Epithelial cell of proximal tubule (primary cell): ENCODE data around the gene CDRT4. TPM values are rescaled to one million over a fixed set of nuclear protein-coding genes. Genes with fewer than 3 reads are reported as not detected.
"Not testable (repeated sequence)": the region's sequence is repeated elsewhere in the genome, so short reads cannot be mapped to it uniquely, and the experiment has no call there.

Source experiments
- DNase-seq: peaks from one replicate; pipeline ENCODE4 v3.0.0-alpha.2; 2011; ENCODE audit warnings: low read depth
- H3K4me3 ChIP-seq: 2 replicates; pipeline ENCODE4 v1.5.1; 2011; ENCODE audit warnings: low read depth, mild to moderate bottlenecking, low read length
- total RNA-seq: library from RNA; depleted of rRNA; stranded (reverse); fragments of >200 nt; gene quantifications from 2 replicates; pipeline ENCODE4 v1.2.3, GENCODE V29; 2015
- TF ChIP-seq, protein P1 (sequence below): conservative IDR thresholded peaks from 2 replicates; pipeline ENCODE4 v1.5.1; 2012; ENCODE audit warnings: low read depth, mild to moderate bottlenecking, low read length

The CDRT4 gene
- total RNA-seq, 1 donor from 2014 or later, result 6.7 TPM

DNA sequence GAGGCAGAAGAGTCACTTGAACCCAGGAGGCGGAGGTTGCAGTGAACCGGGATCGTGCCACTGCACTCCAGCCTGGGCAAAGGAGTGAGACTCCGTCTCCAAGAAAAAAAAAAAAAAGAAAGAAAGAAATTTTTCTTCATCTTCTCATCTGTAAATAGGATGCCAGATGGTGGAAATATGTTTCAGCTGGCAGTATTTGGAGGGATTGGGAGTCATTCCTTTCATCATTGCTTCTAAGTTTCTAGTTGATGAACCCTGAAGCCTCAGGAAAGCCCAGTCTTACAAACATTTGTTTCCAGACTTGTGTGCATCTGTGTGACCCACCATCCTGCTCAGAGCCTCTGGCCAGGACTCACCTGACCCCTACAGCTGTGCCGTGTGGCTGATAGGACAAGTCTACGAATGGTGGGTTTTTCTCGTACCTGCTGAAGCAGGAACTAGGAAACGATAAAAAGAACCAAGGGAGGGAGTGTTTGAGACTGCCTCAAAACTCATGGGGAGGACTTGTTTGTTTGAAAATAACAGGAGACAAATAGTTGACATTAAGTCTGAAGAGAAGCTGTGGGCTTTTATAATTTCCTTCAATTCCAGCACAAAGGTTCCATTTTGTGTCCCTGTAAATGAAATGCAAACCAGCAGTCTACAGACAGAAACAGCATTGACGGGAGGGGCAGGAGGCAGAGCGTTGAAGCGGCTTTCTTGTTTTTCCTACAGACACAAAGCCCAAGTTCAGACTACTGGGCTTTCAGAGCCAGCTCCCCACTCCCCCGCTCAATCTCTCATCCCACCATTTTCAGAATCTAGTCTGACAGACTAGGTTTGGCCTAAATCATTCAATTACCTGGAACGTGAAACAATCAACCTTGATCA is 24.9 kb downstream of the CDRT4 start:
- no peak overlapping the region for H3K4me3 ChIP-seq
- TF ChIP-seq, protein P1, sequence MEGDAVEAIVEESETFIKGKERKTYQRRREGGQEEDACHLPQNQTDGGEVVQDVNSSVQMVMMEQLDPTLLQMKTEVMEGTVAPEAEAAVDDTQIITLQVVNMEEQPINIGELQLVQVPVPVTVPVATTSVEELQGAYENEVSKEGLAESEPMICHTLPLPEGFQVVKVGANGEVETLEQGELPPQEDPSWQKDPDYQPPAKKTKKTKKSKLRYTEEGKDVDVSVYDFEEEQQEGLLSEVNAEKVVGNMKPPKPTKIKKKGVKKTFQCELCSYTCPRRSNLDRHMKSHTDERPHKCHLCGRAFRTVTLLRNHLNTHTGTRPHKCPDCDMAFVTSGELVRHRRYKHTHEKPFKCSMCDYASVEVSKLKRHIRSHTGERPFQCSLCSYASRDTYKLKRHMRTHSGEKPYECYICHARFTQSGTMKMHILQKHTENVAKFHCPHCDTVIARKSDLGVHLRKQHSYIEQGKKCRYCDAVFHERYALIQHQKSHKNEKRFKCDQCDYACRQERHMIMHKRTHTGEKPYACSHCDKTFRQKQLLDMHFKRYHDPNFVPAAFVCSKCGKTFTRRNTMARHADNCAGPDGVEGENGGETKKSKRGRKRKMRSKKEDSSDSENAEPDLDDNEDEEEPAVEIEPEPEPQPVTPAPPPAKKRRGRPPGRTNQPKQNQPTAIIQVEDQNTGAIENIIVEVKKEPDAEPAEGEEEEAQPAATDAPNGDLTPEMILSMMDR, result no peak
- DNase-seq, result no peak

DNA sequence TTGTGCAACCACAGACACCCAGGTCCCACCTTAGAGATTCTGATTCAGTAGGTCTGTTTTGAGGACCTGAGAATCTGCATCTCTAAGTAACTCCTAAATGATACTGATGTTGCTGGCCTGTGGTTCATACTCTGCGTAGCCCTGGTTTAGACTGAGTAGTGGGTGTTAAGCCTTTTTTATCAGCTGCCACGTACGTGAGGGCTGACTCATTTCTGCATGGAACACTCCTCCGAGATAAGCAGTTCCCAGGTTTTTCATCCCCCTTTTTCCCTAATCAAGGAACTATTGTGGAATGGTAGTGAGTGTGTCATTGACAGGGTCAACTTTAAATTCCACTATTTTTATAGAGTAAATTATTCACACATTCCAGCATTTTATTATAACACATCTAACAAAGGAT is 26.1 kb downstream of the CDRT4 start:
- TF ChIP-seq, protein P1, result no peak
- no peak overlapping the region for H3K4me3 ChIP-seq
- no peak for DNase-seq

GRCh38 chr17:15440347-15440746 is 27.1 kb downstream of the CDRT4 start:
- DNase-seq, result no peak
- no peak overlapping the region for H3K4me3 ChIP-seq
- TF ChIP-seq, protein P1, result no peak

- DNase-seq, H3K4me3 ChIP-seq: not testable (repeated sequence)
These were observed 28.0 kb downstream of the CDRT4 start for GRCh38 chr17:15439205-15439985.

- TF ChIP-seq, protein P1, result no peak
- no peak for DNase-seq
- no peak overlapping the region for H3K4me3 ChIP-seq
These were observed 28.8 kb downstream of the CDRT4 start for GRCh38 chr17:15438491-15439105.

DNA sequence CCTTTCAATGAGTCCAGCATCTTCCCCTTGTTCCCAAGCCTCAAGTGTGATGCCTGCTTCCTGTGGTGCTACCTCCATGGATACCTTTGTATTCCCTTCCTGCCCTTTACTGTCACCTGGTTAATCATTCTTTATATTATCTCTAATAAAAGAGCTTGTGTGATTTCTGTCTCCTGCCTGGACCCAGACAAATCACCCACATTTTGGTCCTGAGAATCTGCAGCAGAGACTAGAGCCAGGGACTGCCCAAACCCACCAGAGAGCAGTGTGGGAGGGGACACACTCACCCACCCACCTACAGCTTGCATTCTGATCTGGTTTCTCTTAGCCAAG is 30.2 kb downstream of the CDRT4 start:
- no peak for DNase-seq
- TF ChIP-seq, protein P1, result no peak
- no peak overlapping the region for H3K4me3 ChIP-seq
